ENCODE data around the gene NINJ1. TPM values are rescaled to one million over a fixed set of nuclear protein-coding genes. Genes with fewer than 3 reads are reported as not detected.

NINJ1 gene
- total RNA-seq, 4 donors from 2014 or later: 58.8 to 81.6 (median 75.2) TPM

GRCh38 chr9:93111371-93112115, 22.5 kb downstream of the NINJ1 start:
- peaks cover 0 to 47% (median 0%) of the 10 kb centered on the region in 3 donors for H3K4me1 ChIP-seq
- no peak overlapping the region for H3K27ac ChIP-seq
- H3K9me3 ChIP-seq: no peaks in the 10 kb centered on the region
- peaks cover 0 to 72% of the 10 kb centered on the region in 2 donors for H3K36me3 ChIP-seq
- no peak for TF ChIP-seq CTCF (IDR thresholded peaks at IDR 0.05)
- no peak for TF ChIP-seq EP300 (IDR thresholded peaks at IDR 0.05)
- TF ChIP-seq POLR2A (IDR thresholded peaks at IDR 0.05): no peak
- TF ChIP-seq POLR2AphosphoS5 (IDR thresholded peaks at IDR 0.05): no peak
- H3K4me3 ChIP-seq: no peak overlapping the region
- WGBS, 2 donors (ENCODE audit: low coverage in 1 of 2): 80 to 85% methylated on average over 1 to 7 of the region's 18 CpGs
- no peaks in the 10 kb centered on the region for H3K27me3 ChIP-seq
- no peak for ATAC-seq

GRCh38 chr9:93111001-93111370, 23.1 kb downstream of the NINJ1 start:
- Histone ChIP-seq H3K4me3 (no peak overlapping the region), H3K36me3 (peaks cover 0 to 72% of the 10 kb centered on the region in 2 donors), H3K4me1 (peaks cover 0 to 46% (median 0%) of the 10 kb centered on the region in 3 donors), H3K9me3 (no peaks in the 10 kb centered on the region), H3K27ac (no peak overlapping the region), H3K27me3 (no peaks in the 10 kb centered on the region)
- 92% methylated on average over 2 of the region's 11 CpGs; no CpG with 5 or more reads in 1 of the 2 donors for WGBS, 2 donors (ENCODE audit: low coverage in 1 of 2)
- ATAC-seq: no peak
- TF ChIP-seq EP300 (IDR thresholded peaks at IDR 0.05): no peak
- no peak for TF ChIP-seq CTCF (IDR thresholded peaks at IDR 0.05)
- TF ChIP-seq POLR2AphosphoS5 (IDR thresholded peaks at IDR 0.05): no peak
- TF ChIP-seq POLR2A (IDR thresholded peaks at IDR 0.05): no peak

- 100% methylated on average over 2 of the region's 14 CpGs; no CpG with 5 or more reads in 1 of the 2 donors for WGBS, 2 donors (ENCODE audit: low coverage in 1 of 2)
- TF ChIP-seq POLR2AphosphoS5 (IDR thresholded peaks at IDR 0.05) (no peak), POLR2A (IDR thresholded peaks at IDR 0.05) (no peak), CTCF (IDR thresholded peaks at IDR 0.05) (no peak), EP300 (IDR thresholded peaks at IDR 0.05) (no peak)
- ATAC-seq: no peak
- H3K9me3 ChIP-seq: no peaks in the 10 kb centered on the region
- H3K27ac ChIP-seq: no peak overlapping the region
- peaks cover 0 to 45% (median 0%) of the 10 kb centered on the region in 3 donors for H3K4me1 ChIP-seq
- no peak overlapping the region for H3K4me3 ChIP-seq
- H3K36me3 ChIP-seq: peaks cover 0 to 72% of the 10 kb centered on the region in 2 donors
- H3K27me3 ChIP-seq: no peaks in the 10 kb centered on the region
Measured at GRCh38 chr9:93110311-93110855, 23.7 kb downstream of the NINJ1 start.

- H3K27me3 ChIP-seq: no peaks in the 10 kb centered on the region
- H3K36me3 ChIP-seq: peaks cover 0 to 63% of the 10 kb centered on the region in 2 donors
- H3K9me3 ChIP-seq: peaks cover 0 to 11% (median 0%) of the 10 kb centered on the region in 3 donors
- H3K4me1 ChIP-seq: peaks cover 0 to 45% (median 0%) of the 10 kb centered on the region in 3 donors
- TF ChIP-seq POLR2A (IDR thresholded peaks at IDR 0.05) (no peak), EP300 (IDR thresholded peaks at IDR 0.05) (no peak), CTCF (IDR thresholded peaks at IDR 0.05) (no peak), POLR2AphosphoS5 (IDR thresholded peaks at IDR 0.05) (no peak)
- WGBS, 2 donors (ENCODE audit: low coverage in 1 of 2): 74% methylated on average over 2 of the region's 15 CpGs; no CpG with 5 or more reads in 1 of the 2 donors
- no peak overlapping the region for H3K4me3 ChIP-seq
- no peak for ATAC-seq
- H3K27ac ChIP-seq: no peak overlapping the region
Measured at GRCh38 chr9:93108291-93109041, 25.6 kb downstream of the NINJ1 start.
